Measurements from ENCODE around the gene ATOSB.

ATOSB gene

GRCh38 chr9:35097573-35097972 is 18.1 kb downstream of the ATOSB start:
- Histone ChIP-seq H2BK120ac (ENCODE audit: low read depth, low read length) (no peak overlapping the region), H3K56ac (ENCODE audit: low read length) (no peak overlapping the region), H3K27me3 (ENCODE audit: insufficient read depth, low read length, poor library complexity) (no peaks in the 10 kb centered on the region), H2BK15ac (replicated peaks; ENCODE audit: low read depth) (no peak overlapping the region), H3K79me1 (ENCODE audit: low read length) (peaks cover 13% of the 10 kb centered on the region), H3K18ac (ENCODE audit: low read length) (no peak overlapping the region), H4K5ac (ENCODE audit: low read length) (no peak overlapping the region), H4K8ac (ENCODE audit: low read depth, low read length) (no peak overlapping the region), H3K23ac (ENCODE audit: low read length) (no peak overlapping the region), H3K4me3 (ENCODE audit: low read length) (no peak overlapping the region), H2AK5ac (ENCODE audit: low read length) (no peak overlapping the region), H3K36me3 (ENCODE audit: control insufficient read depth, insufficient read depth, low read length) (no peaks in the 10 kb centered on the region), H3K4ac (ENCODE audit: low read depth, low read length) (no peak overlapping the region), H3K4me2 (ENCODE audit: low read length) (no peak overlapping the region), H3K79me2 (ENCODE audit: control insufficient read depth, insufficient read depth, low read length) (peaks cover 12% of the 10 kb centered on the region), H3K4me1 (ENCODE audit: control insufficient read depth, low read depth, low read length) (peaks cover 4% of the 10 kb centered on the region), H3K9ac (ENCODE audit: low read length) (no peak overlapping the region), H3K27ac (ENCODE audit: low read depth, low read length) (no peak overlapping the region), H2BK5ac (ENCODE audit: low read length) (no peak overlapping the region)
- WGBS (ENCODE audit: extremely low coverage, insufficient coverage, low lambda C conversion rate) = no CpG with 5 or more reads among the region's 3 CpGs
- DNase-seq = no peak

GRCh38 chr9:35096035-35096849 is 19.4 kb downstream of the ATOSB start, which contains the start of gene PIGO:
Gene PIGO (minus strand): TSS chr9:35096591. CDS start chr9:35095565, 1,026 bp downstream.
- Histone ChIP-seq H4K8ac (ENCODE audit: low read depth, low read length) (no peak within 1 kb of the TSS), H3K4me2 (ENCODE audit: low read length) (peak within 1 kb of the TSS; percentile 51), H3K4me3 (ENCODE audit: low read length) (peak within 1 kb of the TSS; percentile 83), H3K79me2 (ENCODE audit: control insufficient read depth, insufficient read depth, low read length) (no peaks in the 10 kb centered on the region), H3K4ac (ENCODE audit: low read depth, low read length) (peak within 1 kb of the TSS; percentile 74), H3K9ac (ENCODE audit: low read length) (peak within 1 kb of the TSS; percentile 94), H2BK15ac (replicated peaks; ENCODE audit: low read depth) (no peak within 1 kb of the TSS), H3K4me1 (ENCODE audit: control insufficient read depth, low read depth, low read length) (peaks cover 2% of the 10 kb centered on the region), H3K27ac (ENCODE audit: low read depth, low read length) (peak within 1 kb of the TSS; percentile 89), H2AK5ac (ENCODE audit: low read length) (peak within 1 kb of the TSS; percentile 58), H3K56ac (ENCODE audit: low read length) (peak within 1 kb of the TSS; percentile 97), H3K36me3 (ENCODE audit: control insufficient read depth, insufficient read depth, low read length) (no peaks in the 10 kb centered on the region), H3K27me3 (ENCODE audit: insufficient read depth, low read length, poor library complexity) (no peaks in the 10 kb centered on the region), H3K79me1 (ENCODE audit: low read length) (peaks cover 5% of the 10 kb centered on the region), H3K23ac (ENCODE audit: low read length) (no peak within 1 kb of the TSS), H4K5ac (ENCODE audit: low read length) (peak within 1 kb of the TSS; percentile 71), H2BK5ac (ENCODE audit: low read length) (peak within 1 kb of the TSS; percentile 68), H2BK120ac (ENCODE audit: low read depth, low read length) (no peak within 1 kb of the TSS), H3K18ac (ENCODE audit: low read length) (peak within 1 kb of the TSS; percentile 51)
- peak; percentile 94 for DNase-seq
- WGBS (ENCODE audit: extremely low coverage, insufficient coverage, low lambda C conversion rate) = no CpG with 5 or more reads among the region's 53 CpGs

- H3K4ac ChIP-seq (ENCODE audit: low read depth, low read length) = no peak overlapping the region
- no peak overlapping the region for H3K9ac ChIP-seq (ENCODE audit: low read length)
- H2BK120ac ChIP-seq (ENCODE audit: low read depth, low read length) = no peak overlapping the region
- H3K4me2 ChIP-seq (ENCODE audit: low read length) = no peak overlapping the region
- H4K5ac ChIP-seq (ENCODE audit: low read length) = no peak overlapping the region
- H2AK5ac ChIP-seq (ENCODE audit: low read length) = no peak overlapping the region
- H3K23ac ChIP-seq (ENCODE audit: low read length) = no peak overlapping the region
- H2BK15ac ChIP-seq (replicated peaks; ENCODE audit: low read depth) = no peak overlapping the region
- no peaks in the 10 kb centered on the region for H3K27me3 ChIP-seq (ENCODE audit: insufficient read depth, low read length, poor library complexity)
- H4K8ac ChIP-seq (ENCODE audit: low read depth, low read length) = no peak overlapping the region
- H3K4me3 ChIP-seq (ENCODE audit: low read length) = no peak overlapping the region
- H3K18ac ChIP-seq (ENCODE audit: low read length) = no peak overlapping the region
- peaks cover 2% of the 10 kb centered on the region for H3K4me1 ChIP-seq (ENCODE audit: control insufficient read depth, low read depth, low read length)
- no peak overlapping the region for H3K56ac ChIP-seq (ENCODE audit: low read length)
- no peak for DNase-seq
- no peak overlapping the region for H2BK5ac ChIP-seq (ENCODE audit: low read length)
- peaks cover 5% of the 10 kb centered on the region for H3K79me1 ChIP-seq (ENCODE audit: low read length)
- H3K79me2 ChIP-seq (ENCODE audit: control insufficient read depth, insufficient read depth, low read length) = no peaks in the 10 kb centered on the region
- no CpG with 5 or more reads among the region's 17 CpGs for WGBS (ENCODE audit: extremely low coverage, insufficient coverage, low lambda C conversion rate)
- H3K36me3 ChIP-seq (ENCODE audit: control insufficient read depth, insufficient read depth, low read length) = peaks cover 6% of the 10 kb centered on the region
- no peak overlapping the region for H3K27ac ChIP-seq (ENCODE audit: low read depth, low read length)
Observed at GRCh38 chr9:35091536-35091935, 24.1 kb downstream of the ATOSB start.

- H3K18ac ChIP-seq (ENCODE audit: low read length) = no peak overlapping the region
- H2BK5ac ChIP-seq (ENCODE audit: low read length) = no peak overlapping the region
- no peaks in the 10 kb centered on the region for H3K27me3 ChIP-seq (ENCODE audit: insufficient read depth, low read length, poor library complexity)
- H4K5ac ChIP-seq (ENCODE audit: low read length) = no peak overlapping the region
- no peak overlapping the region for H3K56ac ChIP-seq (ENCODE audit: low read length)
- no peak overlapping the region for H3K23ac ChIP-seq (ENCODE audit: low read length)
- no peak overlapping the region for H4K8ac ChIP-seq (ENCODE audit: low read depth, low read length)
- H2AK5ac ChIP-seq (ENCODE audit: low read length) = no peak overlapping the region
- H2BK120ac ChIP-seq (ENCODE audit: low read depth, low read length) = no peak overlapping the region
- H3K79me1 ChIP-seq (ENCODE audit: low read length) = no peaks in the 10 kb centered on the region
- peaks cover 6% of the 10 kb centered on the region for H3K36me3 ChIP-seq (ENCODE audit: control insufficient read depth, insufficient read depth, low read length)
- H3K4me3 ChIP-seq (ENCODE audit: low read length) = no peak overlapping the region
- no peak for DNase-seq
- H3K4ac ChIP-seq (ENCODE audit: low read depth, low read length) = no peak overlapping the region
- H3K27ac ChIP-seq (ENCODE audit: low read depth, low read length) = no peak overlapping the region
- H3K9ac ChIP-seq (ENCODE audit: low read length) = no peak overlapping the region
- no peaks in the 10 kb centered on the region for H3K4me1 ChIP-seq (ENCODE audit: control insufficient read depth, low read depth, low read length)
- H3K79me2 ChIP-seq (ENCODE audit: control insufficient read depth, insufficient read depth, low read length) = no peaks in the 10 kb centered on the region
- WGBS (ENCODE audit: extremely low coverage, insufficient coverage, low lambda C conversion rate) = no CpG with 5 or more reads among the region's 2 CpGs
- no peak overlapping the region for H3K4me2 ChIP-seq (ENCODE audit: low read length)
- no peak overlapping the region for H2BK15ac ChIP-seq (replicated peaks; ENCODE audit: low read depth)
Observed at GRCh38 chr9:35089434-35089833, 26.2 kb downstream of the ATOSB start.

- Histone ChIP-seq H2BK15ac (replicated peaks; ENCODE audit: low read depth) (no peak overlapping the region), H3K23ac (ENCODE audit: low read length) (no peak overlapping the region), H3K9ac (ENCODE audit: low read length) (no peak overlapping the region), H3K36me3 (ENCODE audit: control insufficient read depth, insufficient read depth, low read length) (peaks cover 5% of the 10 kb centered on the region), H3K18ac (ENCODE audit: low read length) (no peak overlapping the region), H3K79me2 (ENCODE audit: control insufficient read depth, insufficient read depth, low read length) (no peaks in the 10 kb centered on the region), H3K4me3 (ENCODE audit: low read length) (no peak overlapping the region), H3K4ac (ENCODE audit: low read depth, low read length) (no peak overlapping the region), H2BK5ac (ENCODE audit: low read length) (no peak overlapping the region), H3K27me3 (ENCODE audit: insufficient read depth, low read length, poor library complexity) (no peaks in the 10 kb centered on the region), H4K8ac (ENCODE audit: low read depth, low read length) (no peak overlapping the region), H4K5ac (ENCODE audit: low read length) (no peak overlapping the region), H3K79me1 (ENCODE audit: low read length) (no peaks in the 10 kb centered on the region), H2BK120ac (ENCODE audit: low read depth, low read length) (no peak overlapping the region), H3K27ac (ENCODE audit: low read depth, low read length) (no peak overlapping the region), H3K56ac (ENCODE audit: low read length) (no peak overlapping the region), H3K4me2 (ENCODE audit: low read length) (no peak overlapping the region), H3K4me1 (ENCODE audit: control insufficient read depth, low read depth, low read length) (no peaks in the 10 kb centered on the region), H2AK5ac (ENCODE audit: low read length) (no peak overlapping the region)
- WGBS (ENCODE audit: extremely low coverage, insufficient coverage, low lambda C conversion rate) = no CpG with 5 or more reads among the region's 2 CpGs
- no peak for DNase-seq
Observed at GRCh38 chr9:35085078-35085477, 30.6 kb downstream of the ATOSB start.

All from mesendoderm (in vitro differentiated cells).